H1 (cell line): ENCODE measurements around the gene APOBEC3C. TPM values are rescaled to one million over a fixed set of nuclear protein-coding genes. Genes with fewer than 3 reads are reported as not detected.
"Not testable (repeated sequence)": the region's sequence is repeated elsewhere in the genome, so short reads cannot be mapped to it uniquely, and the experiment has no call there.

Source experiments
- CTCF ChIA-PET: fragments of 300-600 bp; sonication (Branson Sonifier 250); formaldehyde crosslinking; loops from one replicate; lab custom pipeline; 2021; ENCODE audit not compliant: partially characterized antibody; lab: Charles Lee
- POLR2A ChIA-PET: fragments of 300-600 bp; sonication (Branson Sonifier 250); formaldehyde crosslinking; loops from one replicate; lab custom pipeline; 2021; ENCODE audit warnings: inconsistent platforms; ENCODE audit not compliant: partially characterized antibody; lab: Charles Lee
- DNase-seq, 2 experiments: peaks; one replicate each; pipeline versions ENCODE4 v3.0.0 to v3.0.0-alpha.2; 2010 to 2022; ENCODE audit warnings: low spot score in 2 of 2, low read depth in 1 of 2, mixed read lengths in 1 of 2
- FAIRE-seq: peaks from 2 replicates; lab custom pipeline; 2011; peaks lifted over from hg19 to GRCh38; lab: Jason Lieb, UNC
- H2AFZ ChIP-seq: 2 replicates; pipeline ENCODE4 v1.8.1; 2012; ENCODE audit warnings: low read length, inconsistent platforms
- H2AK5ac ChIP-seq: 2 replicates; pipeline ENCODE4 v1.6.1; 2013; ENCODE audit warnings: low read depth, low read length
- H2BK120ac ChIP-seq: replicated peaks from 2 replicates; pipeline ENCODE3; 2013; ENCODE audit warnings: low read depth, low read length, inconsistent platforms
- H2BK12ac ChIP-seq: 2 replicates; pipeline ENCODE4 v1.6.1; 2013; ENCODE audit warnings: low read depth, low read length
- H2BK15ac ChIP-seq: 2 replicates; pipeline ENCODE4 v1.6.1; 2013; ENCODE audit warnings: low read length
- H2BK20ac ChIP-seq: 2 replicates; pipeline ENCODE4 v1.6.1; 2013; ENCODE audit warnings: low read length
- H2BK5ac ChIP-seq: 2 replicates; pipeline ENCODE4 v1.6.1; 2013; ENCODE audit warnings: low read depth, low read length
- H3K14ac ChIP-seq: 2 replicates; pipeline ENCODE4 v1.6.1; 2013; ENCODE audit warnings: inconsistent platforms; ENCODE audit not compliant: insufficient read length
- H3K18ac ChIP-seq: 2 replicates; pipeline ENCODE4 v1.6.1; 2013; ENCODE audit warnings: low read length; ENCODE audit errors: extremely low read depth
- H3K23ac ChIP-seq: 2 replicates; pipeline ENCODE4 v1.6.1; 2013; ENCODE audit warnings: inconsistent platforms; ENCODE audit not compliant: insufficient read length
- H3K23me2 ChIP-seq: 2 replicates; pipeline ENCODE4 v1.6.1; 2013; ENCODE audit warnings: low read depth, low read length
- H3K27ac ChIP-seq: 2 replicates; pipeline ENCODE4 v1.6.1; 2011; ENCODE audit warnings: low read depth, low read length, inconsistent platforms
- H3K27me3 ChIP-seq, 4 experiments: replicated peaks in 1 of 4; 1 replicate in 1 of 4; 2 replicates in 3 of 4; pipeline versions ENCODE4 v1.6.1 to v1.8.1; 2011 to 2013; ENCODE audit warnings: low read length in 3 of 4, mild to moderate bottlenecking in 3 of 4, inconsistent platforms in 2 of 4, mixed read lengths in 2 of 4, moderate library complexity in 1 of 4; ENCODE audit not compliant: control insufficient read depth in 3 of 4, insufficient read depth in 3 of 4; ENCODE audit errors: extremely low read depth in 1 of 4
- H3K36me3 ChIP-seq, 4 experiments: 2 replicates each; pipeline versions ENCODE4 v1.6.1 to v1.8.1; 2011 to 2013; ENCODE audit warnings: mild to moderate bottlenecking in 4 of 4, low read length in 3 of 4, moderate library complexity in 2 of 4, control low read depth in 1 of 4, inconsistent platforms in 1 of 4; ENCODE audit not compliant: insufficient read depth in 4 of 4, control insufficient read depth in 2 of 4
- H3K4ac ChIP-seq: replicated peaks from 2 replicates; pipeline ENCODE3; 2013; ENCODE audit warnings: low read length, low read depth, mixed read lengths, inconsistent platforms; ENCODE audit not compliant: insufficient read length
- H3K4me1 ChIP-seq, 4 experiments: replicated peaks in 1 of 4; 1 replicate in 1 of 4; 2 replicates in 3 of 4; pipeline versions ENCODE4 v1.6.1 to v1.8.1; 2011 to 2013; ENCODE audit warnings: low read length in 3 of 4, inconsistent platforms in 2 of 4, mixed read lengths in 1 of 4; ENCODE audit not compliant: insufficient read depth in 4 of 4, control insufficient read depth in 3 of 4
- H3K4me2 ChIP-seq, 2 experiments: 2 replicates each; pipeline versions ENCODE4 v1.6.1 to v1.8.1; 2011 to 2013; ENCODE audit warnings: low read depth in 2 of 2, low read length in 2 of 2, control low read depth in 1 of 2, inconsistent platforms in 1 of 2, mild to moderate bottlenecking in 1 of 2; ENCODE audit not compliant: insufficient read depth in 1 of 2
- H3K4me3 ChIP-seq, 4 experiments: fragments of 200-600, 300-600 bp in 1 of 4; sonication (generic), shearing (Covaris generic), sonication (Bioruptor Twin) in 1 of 4; 2 replicates each; pipeline versions ENCODE4 v1.5.1 to v1.8.1; 2011 to 2016; ENCODE audit warnings: low read length in 4 of 4, low read depth in 3 of 4, control low read depth in 2 of 4, inconsistent platforms in 2 of 4, mild to moderate bottlenecking in 2 of 4, mixed read lengths in 1 of 4, moderate library complexity in 1 of 4; ENCODE audit not compliant: insufficient read depth in 2 of 4; ENCODE audit errors: extremely low read depth in 1 of 4
- H3K56ac ChIP-seq: replicated peaks from 2 replicates; pipeline ENCODE3; 2013; ENCODE audit warnings: low read depth, mild to moderate bottlenecking, mixed read lengths, low read length, inconsistent platforms; ENCODE audit not compliant: insufficient read length
- H3K79me1 ChIP-seq: 2 replicates; pipeline ENCODE4 v1.6.1; 2013; ENCODE audit warnings: low read depth, low read length, control low read depth
- H3K79me2 ChIP-seq, 2 experiments: 2 replicates each; pipeline versions ENCODE4 v1.6.1 to v1.8.1; 2012 to 2013; ENCODE audit warnings: low read length in 2 of 2, mild to moderate bottlenecking in 2 of 2, inconsistent platforms in 1 of 2; ENCODE audit not compliant: insufficient read depth in 2 of 2, control insufficient read depth in 1 of 2
- H3K9ac ChIP-seq, 4 experiments: replicated peaks in 1 of 4; 1 replicate in 1 of 4; 2 replicates in 3 of 4; pipeline versions ENCODE4 v1.6.1 to v1.8.1; 2011 to 2013; ENCODE audit warnings: low read depth in 3 of 4, low read length in 3 of 4, control low read depth in 2 of 4, mild to moderate bottlenecking in 2 of 4, moderate library complexity in 2 of 4, inconsistent platforms in 1 of 4; ENCODE audit errors: extremely low read depth in 1 of 4
- H3K9me3 ChIP-seq, 2 experiments: 2 replicates each; pipeline versions ENCODE4 v1.6.1 to v1.8.1; 2012 to 2013; ENCODE audit warnings: mild to moderate bottlenecking in 2 of 2, moderate library complexity in 2 of 2, control low read depth in 1 of 2, inconsistent platforms in 1 of 2, low read depth in 1 of 2, low read length in 1 of 2, mixed read lengths in 1 of 2; ENCODE audit not compliant: insufficient read depth in 2 of 2
- H4K20me1 ChIP-seq, 2 experiments: replicated peaks in 1 of 2; 2 replicates each; pipeline versions ENCODE3 to v1.8.1; 2011 to 2013; ENCODE audit warnings: inconsistent platforms in 2 of 2, low read length in 2 of 2, mild to moderate bottlenecking in 1 of 2; ENCODE audit not compliant: insufficient read depth in 2 of 2, control insufficient read depth in 1 of 2
- H4K5ac ChIP-seq: 2 replicates; pipeline ENCODE4 v1.6.1; 2013; ENCODE audit warnings: low read length, low read depth, mixed read lengths, inconsistent platforms; ENCODE audit not compliant: insufficient read length
- H4K8ac ChIP-seq: 2 replicates; pipeline ENCODE4 v1.8.0; 2013; ENCODE audit warnings: mild to moderate bottlenecking, moderate library complexity, low read length, inconsistent platforms; ENCODE audit not compliant: insufficient read depth; ENCODE audit errors: extremely low read depth
- H4K91ac ChIP-seq: replicated peaks from 2 replicates; pipeline ENCODE3; 2013; ENCODE audit warnings: low read length, mixed read lengths, inconsistent platforms; ENCODE audit not compliant: insufficient read length
- WGBS, 2 experiments: shearing (Covaris generic) in 1 of 2; methylation state at CpG; one replicate each; pipeline versions ENCODE4 v1.1.6 to v1.1.7; 2013 to 2015; ENCODE audit warnings: low lambda C conversion rate in 2 of 2, mixed read lengths in 2 of 2, inconsistent platforms in 1 of 2, low coverage in 1 of 2, missing lambda C conversion rate in 1 of 2; ENCODE audit not compliant: insufficient replicate concordance in 2 of 2, insufficient coverage in 1 of 2, insufficient read length in 1 of 2; ENCODE audit errors: extremely low coverage in 1 of 2, missing lambda C conversion rate in 1 of 2; 5-methylcytosine and 5-hydroxymethylcytosine counted together
- polyA plus RNA-seq, 7 experiments: library from polyadenylated mRNA; depleted of rRNA in 3 of 7; stranded (reverse) in 5 of 7; unstranded in 2 of 7; fragments of >200 nt in 5 of 7; fragments of 200-250 nt in 2 of 7; gene quantifications; 1 replicate in 5 of 7; 2 replicates in 1 of 7; 4 replicates in 1 of 7; pipeline versions ENCODE4 v1.2.1 to v1.2.3, GENCODE V29; 2011 to 2013; ENCODE audit warnings: missing spikeins in 2 of 7, mixed read lengths in 2 of 7
- total RNA-seq: library from RNA; stranded (reverse); fragmentation: NEBNext Ultra II Directional; extraction: Animal tissue kit (Norgen Biotek cat#: 25700); gene quantifications from 2 replicates; pipeline ENCODE4 v1.2.1, GENCODE V29; 2021

The APOBEC3C gene
- total and polyA plus RNA-seq, 2 of the 8 experiments (the other 6 are each of a cell fraction or from before 2014, with no cell fraction given): 20.3 to 23.3 TPM

GRCh38 chr22:39031434-39032295, 17.6 kb downstream of the APOBEC3C start:
- not testable (repeated sequence) for DNase-seq

More at GRCh38 chr22:39031434-39032295, 17.6 kb downstream of the APOBEC3C start:
- H2AFZ ChIP-seq, H3K79me2 ChIP-seq, H2BK120ac ChIP-seq, H3K14ac ChIP-seq, H3K9me3 ChIP-seq, H4K20me1 ChIP-seq, H4K5ac ChIP-seq, H3K23me2 ChIP-seq, H3K79me1 ChIP-seq, H3K56ac ChIP-seq, H3K36me3 ChIP-seq, H3K27me3 ChIP-seq, H2BK15ac ChIP-seq, H3K4ac ChIP-seq, H3K23ac ChIP-seq: not testable (repeated sequence)
- peak overlapping the region in 1 of 4 experiments; percentile 19; a peak in 2 of 7 replicates for H3K9ac ChIP-seq
- H4K91ac ChIP-seq: peak overlapping the region; percentile 85
- peak overlapping the region; percentile 85; the same call in 1 of the 2 replicates for H2BK5ac ChIP-seq
- H3K4me2 ChIP-seq: peak overlapping the region; percentile 46 to 55
- CTCF ChIA-PET: interaction anchor here (0.6 to 1.2 kb wide), 4 partner anchors 28 to 162 kb away, joined by 3 to 5 read pairs (median 4); no protein-coding TSS in a partner anchor
- POLR2A ChIA-PET: interaction anchor here (1.1 to 2.3 kb wide), 4 partner anchors 14 to 93 kb away, joined by 3 to 6 read pairs (median 3); no protein-coding TSS in a partner anchor
- peak overlapping the region; percentile 75 for H4K8ac ChIP-seq
- peak overlapping the region; percentile 11; the same call in 1 of the 2 replicates for H2BK12ac ChIP-seq
- peak; percentile 94 for FAIRE-seq
- WGBS, 2 experiments: 40% methylated on average over 10 of the region's 18 CpGs; no CpG with 5 or more reads in 1 of the 2 experiments
- H3K27ac ChIP-seq: peak overlapping the region; percentile 65; the same call in 1 of the 2 replicates
- peak overlapping the region in 3 of 4 experiments; percentile 3 to 47 (median 4); a peak in 5 of 8 replicates for H3K4me3 ChIP-seq
- H2AK5ac ChIP-seq: peak overlapping the region; percentile 75; the same call in 1 of the 2 replicates
- peaks cover 5 to 21% (median 11%) of the 10 kb centered on the region in 4 experiments for H3K4me1 ChIP-seq
- peak overlapping the region; percentile 21; the same call in 1 of the 2 replicates for H2BK20ac ChIP-seq
- H3K18ac ChIP-seq: peak overlapping the region; percentile 71
